KMS-11 (cell line): ENCODE data around the gene ZNF823.

Source experiments
- H2AFZ ChIP-seq: fragments of 200-600 bp; sonication (generic); 2 replicates; pipeline ENCODE4 v1.6.1; 2016; ENCODE audit warnings: antibody characterized with exemption, mixed run types, low read depth
- H3K27ac ChIP-seq: fragments of 200-600 bp; sonication (generic); 2 replicates; pipeline ENCODE4 v1.6.1; 2016; ENCODE audit warnings: mild to moderate bottlenecking, mixed run types
- H3K27me3 ChIP-seq: fragments of 200-600 bp; sonication (generic); 2 replicates; pipeline ENCODE4 v1.6.1; 2017; ENCODE audit warnings: mild to moderate bottlenecking, low read depth, mixed run types, moderate library complexity; ENCODE audit not compliant: insufficient read depth
- H3K36me3 ChIP-seq: fragments of 200-600 bp; sonication (generic); 2 replicates; pipeline ENCODE4 v1.6.1; 2017; ENCODE audit warnings: mild to moderate bottlenecking, mixed run types; ENCODE audit not compliant: insufficient read depth
- H3K4me1 ChIP-seq: fragments of 200-600 bp; sonication (generic); 2 replicates; pipeline ENCODE4 v1.6.1; 2016; ENCODE audit warnings: mild to moderate bottlenecking, low read depth, mixed run types; ENCODE audit not compliant: poor library complexity, severe bottlenecking
- H3K4me2 ChIP-seq: fragments of 200-600 bp; sonication (generic); 2 replicates; pipeline ENCODE4 v1.7.0; 2016; ENCODE audit warnings: mild to moderate bottlenecking, mixed run types
- H3K4me3 ChIP-seq: fragments of 200-600 bp; sonication (generic); IDR thresholded peaks from 2 replicates; pipeline ENCODE4 v1.6.1; 2017; ENCODE audit warnings: low read depth, low read length, mixed read lengths; ENCODE audit not compliant: insufficient read depth
- H3K79me2 ChIP-seq: fragments of 200-600 bp; sonication (generic); 2 replicates; pipeline ENCODE4 v1.6.1; 2016; ENCODE audit warnings: low read depth, mixed run types; ENCODE audit not compliant: insufficient read depth
- H3K9ac ChIP-seq: fragments of 200-600 bp; sonication (generic); 2 replicates; pipeline ENCODE4 v1.6.1; 2016; ENCODE audit warnings: mild to moderate bottlenecking, mixed run types
- H4K20me1 ChIP-seq: fragments of 200-600 bp; sonication (generic); 2 replicates; pipeline ENCODE4 v1.6.1; 2016; ENCODE audit warnings: mild to moderate bottlenecking, mixed run types; ENCODE audit not compliant: insufficient read depth
- CTCF ChIP-seq: fragments of 200-600 bp; sonication (generic); conservative IDR thresholded peaks from 2 replicates; pipeline ENCODE4 v1.6.1; 2017; ENCODE audit warnings: low read depth, mild to moderate bottlenecking, antibody characterized with exemption, low read length, moderate library complexity, mixed read lengths

Gene ZNF823

GRCh38 chr19:11736696-11737095, 2.0 kb downstream of the ZNF823 start:
- H3K36me3 ChIP-seq = no peaks in the 10 kb centered on the region
- no peak overlapping the region for H3K27ac ChIP-seq
- no peak overlapping the region for H2AFZ ChIP-seq
- H3K9ac ChIP-seq = no peak overlapping the region
- no peaks in the 10 kb centered on the region for H3K79me2 ChIP-seq
- no peak for TF ChIP-seq CTCF
- no peaks in the 10 kb centered on the region for H3K4me1 ChIP-seq
- no peak overlapping the region for H3K4me2 ChIP-seq
- no peaks in the 10 kb centered on the region for H4K20me1 ChIP-seq
- no peaks in the 10 kb centered on the region for H3K27me3 ChIP-seq
- no peak overlapping the region for H3K4me3 ChIP-seq

- H3K36me3 ChIP-seq = no peaks in the 10 kb centered on the region
- no peak overlapping the region for H3K9ac ChIP-seq
- no peaks in the 10 kb centered on the region for H4K20me1 ChIP-seq
- H3K4me1 ChIP-seq = no peaks in the 10 kb centered on the region
- H3K27me3 ChIP-seq = no peaks in the 10 kb centered on the region
- H2AFZ ChIP-seq = no peak overlapping the region
- no peak overlapping the region for H3K4me2 ChIP-seq
- no peak for TF ChIP-seq CTCF
- H3K27ac ChIP-seq = no peak overlapping the region
- no peak overlapping the region for H3K4me3 ChIP-seq
- no peaks in the 10 kb centered on the region for H3K79me2 ChIP-seq
These were observed 3.4 kb downstream of the ZNF823 start for GRCh38 chr19:11735375-11735774.

GRCh38 chr19:11729586-11729985, 9.2 kb downstream of the ZNF823 start:
- H3K4me3 ChIP-seq = no peak overlapping the region
- no peak overlapping the region for H2AFZ ChIP-seq
- H3K36me3 ChIP-seq = no peaks in the 10 kb centered on the region
- H3K4me1 ChIP-seq = no peaks in the 10 kb centered on the region
- no peak overlapping the region for H3K27ac ChIP-seq
- H3K79me2 ChIP-seq = no peaks in the 10 kb centered on the region
- no peak overlapping the region for H3K4me2 ChIP-seq
- no peaks in the 10 kb centered on the region for H3K27me3 ChIP-seq
- H4K20me1 ChIP-seq = no peaks in the 10 kb centered on the region
- no peak overlapping the region for H3K9ac ChIP-seq
- no peak for TF ChIP-seq CTCF

GRCh38 chr19:11722414-11722813, 16.3 kb downstream of the ZNF823 start:
- H3K4me2 ChIP-seq = no peak overlapping the region
- no peaks in the 10 kb centered on the region for H3K36me3 ChIP-seq
- no peaks in the 10 kb centered on the region for H3K4me1 ChIP-seq
- H3K4me3 ChIP-seq = no peak overlapping the region
- no peak overlapping the region for H3K27ac ChIP-seq
- no peaks in the 10 kb centered on the region for H3K27me3 ChIP-seq
- no peak overlapping the region for H3K9ac ChIP-seq
- no peaks in the 10 kb centered on the region for H4K20me1 ChIP-seq
- no peak for TF ChIP-seq CTCF
- H2AFZ ChIP-seq = no peak overlapping the region
- H3K79me2 ChIP-seq = no peaks in the 10 kb centered on the region

GRCh38 chr19:11721681-11722080, 17.1 kb downstream of the ZNF823 start:
- Histone ChIP-seq H3K9ac (no peak overlapping the region), H2AFZ (no peak overlapping the region), H3K4me3 (no peak overlapping the region), H3K36me3 (no peaks in the 10 kb centered on the region), H3K4me1 (no peaks in the 10 kb centered on the region), H3K79me2 (no peaks in the 10 kb centered on the region), H3K27me3 (no peaks in the 10 kb centered on the region), H3K27ac (no peak overlapping the region), H3K4me2 (no peak overlapping the region), H4K20me1 (no peaks in the 10 kb centered on the region)
- no peak for TF ChIP-seq CTCF
